Fibroblast of pulmonary artery (primary cell): Measurements from ENCODE around the gene DTD1.

ENCODE experiments used
- DNase-seq: peaks from one replicate; pipeline ENCODE4 v3.0.0-alpha.2; 2010; ENCODE audit warnings: low read depth
- H3K4me3 ChIP-seq: replicated peaks from 2 replicates; pipeline ENCODE4 v1.5.1; 2011; ENCODE audit warnings: low read depth, mild to moderate bottlenecking, control low read depth, low read length, moderate library complexity
- TF ChIP-seq, protein P1 (sequence below): IDR thresholded peaks from 2 replicates; pipeline ENCODE4 v1.5.1; 2011; ENCODE audit warnings: mild to moderate bottlenecking, control low read depth, low read length, inconsistent platforms; ENCODE audit errors: missing control alignments

Gene DTD1

GRCh38 chr20:18566892-18567738, 20.7 kb upstream of the DTD1 start, which contains the start of gene SMIM26:
Gene SMIM26, plus strand, starts transcription at chr20:18567432. Its CDS starts 47 bp downstream, at chr20:18567479.
- TF ChIP-seq, protein P1, sequence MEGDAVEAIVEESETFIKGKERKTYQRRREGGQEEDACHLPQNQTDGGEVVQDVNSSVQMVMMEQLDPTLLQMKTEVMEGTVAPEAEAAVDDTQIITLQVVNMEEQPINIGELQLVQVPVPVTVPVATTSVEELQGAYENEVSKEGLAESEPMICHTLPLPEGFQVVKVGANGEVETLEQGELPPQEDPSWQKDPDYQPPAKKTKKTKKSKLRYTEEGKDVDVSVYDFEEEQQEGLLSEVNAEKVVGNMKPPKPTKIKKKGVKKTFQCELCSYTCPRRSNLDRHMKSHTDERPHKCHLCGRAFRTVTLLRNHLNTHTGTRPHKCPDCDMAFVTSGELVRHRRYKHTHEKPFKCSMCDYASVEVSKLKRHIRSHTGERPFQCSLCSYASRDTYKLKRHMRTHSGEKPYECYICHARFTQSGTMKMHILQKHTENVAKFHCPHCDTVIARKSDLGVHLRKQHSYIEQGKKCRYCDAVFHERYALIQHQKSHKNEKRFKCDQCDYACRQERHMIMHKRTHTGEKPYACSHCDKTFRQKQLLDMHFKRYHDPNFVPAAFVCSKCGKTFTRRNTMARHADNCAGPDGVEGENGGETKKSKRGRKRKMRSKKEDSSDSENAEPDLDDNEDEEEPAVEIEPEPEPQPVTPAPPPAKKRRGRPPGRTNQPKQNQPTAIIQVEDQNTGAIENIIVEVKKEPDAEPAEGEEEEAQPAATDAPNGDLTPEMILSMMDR: no peak
- H3K4me3 ChIP-seq: peak within 1 kb of the TSS; percentile 77
- peak; percentile 89 for DNase-seq

DNA sequence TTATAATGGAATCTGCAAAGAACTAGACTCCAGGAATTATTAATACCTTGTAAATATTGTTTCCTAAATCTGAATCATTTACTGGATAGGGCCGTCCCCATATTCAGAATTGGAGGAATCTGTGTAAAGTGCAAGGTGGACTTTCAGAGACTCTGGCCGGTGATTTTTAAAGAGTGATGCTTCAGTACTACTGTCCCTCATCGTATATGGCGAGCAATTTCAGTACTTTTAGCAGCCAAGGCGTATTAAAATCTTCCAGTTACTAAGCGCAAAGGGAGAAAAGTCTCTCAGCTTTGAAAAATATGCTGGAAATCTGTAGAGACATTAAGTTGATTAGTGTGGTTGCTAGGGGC, 20.1 kb upstream of the DTD1 start:
- TF ChIP-seq, protein P1: no peak
- no peak for DNase-seq

GRCh38 chr20:18571009-18571408, 16.8 kb upstream of the DTD1 start:
- no peak overlapping the region for H3K4me3 ChIP-seq
- no peak for DNase-seq
- TF ChIP-seq, protein P1: no peak

More for the DNA sequence above, 20.1 kb upstream of the DTD1 start:
- H3K4me3 ChIP-seq: peak overlapping the region; percentile 77

- H3K4me3 ChIP-seq: no peak overlapping the region
- TF ChIP-seq, protein P1: no peak
- no peak for DNase-seq
These were observed 16.3 kb upstream of the DTD1 start for GRCh38 chr20:18571578-18571977.

DNA sequence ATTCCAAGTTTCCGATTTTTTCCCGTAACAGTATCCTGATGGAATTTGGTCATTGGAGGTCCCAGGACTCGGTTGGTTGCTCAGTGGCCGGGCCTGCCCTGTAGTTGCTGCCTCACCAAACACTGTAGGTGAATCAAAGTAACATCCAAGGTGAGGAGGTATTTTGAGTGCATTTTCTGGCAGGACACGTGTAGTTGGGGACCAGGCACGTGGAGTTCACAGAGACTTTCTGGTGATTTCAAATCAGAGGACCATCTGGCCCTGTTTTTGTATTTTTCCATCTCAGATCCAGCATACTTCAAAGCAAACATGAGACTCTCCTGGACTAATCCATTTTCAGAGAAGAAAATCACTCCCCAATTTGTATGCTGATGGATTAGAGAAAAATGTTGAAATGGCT, 9.9 kb upstream of the DTD1 start:
- no peak overlapping the region for H3K4me3 ChIP-seq
- no peak for DNase-seq
- TF ChIP-seq, protein P1: no peak

GRCh38 chr20:18578581-18578980, 9.3 kb upstream of the DTD1 start:
- no peak for DNase-seq
- TF ChIP-seq, protein P1: no peak
- H3K4me3 ChIP-seq: no peak overlapping the region

DNA sequence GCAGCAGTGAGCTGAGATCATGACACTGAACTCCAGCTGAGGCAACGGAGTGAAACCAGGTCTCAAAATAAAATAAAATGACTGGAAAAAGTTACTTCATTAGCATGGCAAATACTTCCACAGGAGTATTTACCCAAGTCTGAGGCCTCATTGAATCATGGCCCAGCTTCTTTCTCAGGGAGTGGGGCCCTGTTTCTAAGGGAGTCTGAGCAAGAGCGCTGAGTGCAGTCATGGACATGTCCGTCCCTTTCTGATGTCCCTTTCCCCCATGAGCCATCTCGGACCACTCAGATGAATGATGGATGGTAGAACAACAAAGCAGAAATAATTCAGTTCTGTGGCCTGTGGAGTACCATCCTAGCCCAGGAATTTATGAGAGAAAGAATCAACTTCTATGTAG, 7.8 kb upstream of the DTD1 start:
- no peak overlapping the region for H3K4me3 ChIP-seq
- DNase-seq: no peak
- TF ChIP-seq, protein P1: no peak
